Measurements from ENCODE around the gene ZFHX3.

- TF ChIP-seq CEBPB (IDR thresholded peaks at IDR 0.05) = no peak
- no peak for TF ChIP-seq CREB1 (IDR thresholded peaks at IDR 0.05; ENCODE audit: low read depth)
- no peak for TF ChIP-seq EP300 (IDR thresholded peaks at IDR 0.05; ENCODE audit: borderline replicate concordance)
- no peak for TF ChIP-seq YY1 (IDR thresholded peaks at IDR 0.05; ENCODE audit: low read depth)
- TF ChIP-seq REST (IDR thresholded peaks at IDR 0.05; ENCODE audit: low read depth) = no peak
- no peak for TF ChIP-seq TAF1 (IDR thresholded peaks at IDR 0.05; ENCODE audit: low read depth)
- TF ChIP-seq TCF12 (IDR thresholded peaks at IDR 0.05; ENCODE audit: low read depth) = no peak
- TF ChIP-seq TEAD4 (IDR thresholded peaks at IDR 0.05) = no peak
- no peak for TF ChIP-seq USF1 (IDR thresholded peaks at IDR 0.05)
- TF ChIP-seq RAD21 (IDR thresholded peaks at IDR 0.05; ENCODE audit: low read depth) = no peak
Measured at GRCh38 chr16:72884573-72884972, 163.4 kb downstream of the ZFHX3 start.
